Stomach smooth muscle (tissue), 2 donors: ENCODE data around the gene NFKBIL1.

Experiments used
- H3K27ac ChIP-seq: one replicate; pipeline ENCODE4 v1.7.0; 2013; ENCODE audit warnings: mild to moderate bottlenecking, low read length, inconsistent platforms
- H3K27me3 ChIP-seq, 2 donors: one replicate each; pipeline ENCODE4 v1.7.0; 2013; ENCODE audit warnings: low read length in 2 of 2; ENCODE audit not compliant: insufficient read depth in 2 of 2, control insufficient read depth in 1 of 2
- H3K36me3 ChIP-seq, 2 donors: one replicate each; pipeline ENCODE4 v1.7.0; 2013; ENCODE audit warnings: low read length in 2 of 2; ENCODE audit not compliant: control insufficient read depth in 2 of 2, insufficient read depth in 2 of 2
- H3K4me1 ChIP-seq: one replicate; pipeline ENCODE4 v1.7.0; 2013; ENCODE audit warnings: low read length; ENCODE audit not compliant: control insufficient read depth, insufficient read depth
- H3K4me3 ChIP-seq, 2 donors: one replicate each; pipeline ENCODE4 v1.7.0; 2013; ENCODE audit warnings: low read length in 2 of 2
- H3K9ac ChIP-seq, 2 donors: one replicate each; pipeline ENCODE4 v1.7.0; 2013; ENCODE audit warnings: low read length in 2 of 2, mild to moderate bottlenecking in 1 of 2
- H3K9me3 ChIP-seq, 2 donors: one replicate each; pipeline ENCODE4 v1.7.0; 2013; ENCODE audit warnings: low read length in 2 of 2; ENCODE audit not compliant: control insufficient read depth in 2 of 2
- donor health status: healthy.
- donor health status: Pancreatic carcinoma.

The NFKBIL1 gene

DNA sequence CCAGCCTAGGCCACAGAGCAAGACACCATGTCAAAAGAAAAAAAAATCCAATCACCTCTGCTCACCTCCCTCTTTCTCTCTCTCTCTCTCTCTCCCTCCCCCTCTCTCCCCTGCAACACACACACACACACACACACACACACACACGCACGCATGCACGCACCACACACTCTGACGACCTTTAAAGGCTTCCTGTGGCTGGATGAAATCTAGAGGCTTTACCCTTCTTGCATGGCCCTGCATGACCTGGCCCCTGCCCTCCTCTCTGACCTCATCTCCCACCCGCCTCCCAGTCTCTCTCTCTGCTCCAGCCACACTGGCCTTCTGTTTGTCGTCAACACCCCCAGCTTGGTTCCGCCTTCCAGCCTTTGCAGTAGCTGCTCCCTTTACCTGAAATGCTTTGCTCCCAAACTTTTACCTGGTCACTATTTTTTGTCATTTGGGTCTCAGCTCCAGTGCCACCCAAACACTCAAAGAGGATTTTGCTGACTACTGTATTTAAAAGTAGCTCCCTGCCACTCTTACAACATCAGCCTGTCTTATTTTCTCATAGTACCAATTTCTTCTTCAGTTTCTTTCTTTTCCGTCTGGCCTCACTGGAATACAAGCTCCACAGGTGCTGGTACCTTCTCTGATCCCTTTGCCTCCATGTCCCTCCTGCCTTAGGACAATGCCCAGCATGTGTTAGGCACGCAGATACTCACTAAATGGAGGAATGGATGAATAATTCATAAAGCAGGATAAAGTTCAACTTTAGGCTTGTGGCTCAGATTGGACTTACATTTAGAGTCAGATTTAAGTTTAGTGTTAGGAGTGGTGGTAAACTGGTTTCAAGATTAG, 20.3 kb downstream of the NFKBIL1 start:
- Histone ChIP-seq H3K36me3 (no peaks in the 10 kb centered on the region), H3K4me1 (no peaks in the 10 kb centered on the region), H3K4me3 (no peak overlapping the region), H3K9me3 (no peaks in the 10 kb centered on the region), H3K27me3 (peaks cover 11 to 13% of the 10 kb centered on the region in 2 donors), H3K9ac (no peak overlapping the region), H3K27ac (no peak overlapping the region)

DNA sequence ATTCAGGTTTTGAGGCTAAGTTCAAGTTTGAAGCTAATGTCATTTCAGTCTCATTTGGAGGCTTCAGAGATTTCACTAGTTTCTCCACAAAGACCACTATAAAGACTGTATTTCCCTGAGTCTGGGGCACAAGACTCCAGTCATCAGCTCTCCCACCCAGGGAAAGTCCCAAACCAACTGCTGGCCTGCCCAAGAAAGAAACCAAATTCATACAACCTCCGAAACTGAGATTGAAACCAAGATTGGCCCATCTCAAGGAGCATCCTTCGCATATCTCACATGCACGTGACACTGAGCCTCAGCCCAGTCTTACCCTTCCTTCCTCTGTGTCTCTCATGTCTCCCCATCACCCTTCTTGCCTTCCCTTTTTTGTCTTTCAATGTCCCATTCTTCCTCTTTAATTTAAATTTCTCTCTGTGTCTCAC, 21.1 kb downstream of the NFKBIL1 start:
- Histone ChIP-seq H3K4me3 (no peak overlapping the region), H3K27ac (no peak overlapping the region), H3K4me1 (no peaks in the 10 kb centered on the region), H3K27me3 (peaks cover 11 to 13% of the 10 kb centered on the region in 2 donors), H3K36me3 (no peaks in the 10 kb centered on the region), H3K9ac (no peak overlapping the region), H3K9me3 (no peaks in the 10 kb centered on the region)

GRCh38 chr6:31569861-31570536, 22.6 kb downstream of the NFKBIL1 start:
- peaks cover 11 to 13% of the 10 kb centered on the region in 2 donors for H3K27me3 ChIP-seq
- no peaks in the 10 kb centered on the region for H3K9me3 ChIP-seq
- H3K9ac ChIP-seq: no peak overlapping the region
- no peak overlapping the region for H3K4me3 ChIP-seq
- H3K27ac ChIP-seq: no peak overlapping the region
- no peaks in the 10 kb centered on the region for H3K36me3 ChIP-seq
- H3K4me1 ChIP-seq: no peaks in the 10 kb centered on the region

GRCh38 chr6:31572041-31572911, 24.9 kb downstream of the NFKBIL1 start, which contains the start of gene LTA:
Gene LTA (plus strand): TSS chr6:31572289. CDS start chr6:31572743, 454 bp downstream.
- H3K9ac ChIP-seq: no peak within 1 kb of the TSS
- H3K9me3 ChIP-seq: no peaks in the 10 kb centered on the region
- no peaks in the 10 kb centered on the region for H3K36me3 ChIP-seq

DNA sequence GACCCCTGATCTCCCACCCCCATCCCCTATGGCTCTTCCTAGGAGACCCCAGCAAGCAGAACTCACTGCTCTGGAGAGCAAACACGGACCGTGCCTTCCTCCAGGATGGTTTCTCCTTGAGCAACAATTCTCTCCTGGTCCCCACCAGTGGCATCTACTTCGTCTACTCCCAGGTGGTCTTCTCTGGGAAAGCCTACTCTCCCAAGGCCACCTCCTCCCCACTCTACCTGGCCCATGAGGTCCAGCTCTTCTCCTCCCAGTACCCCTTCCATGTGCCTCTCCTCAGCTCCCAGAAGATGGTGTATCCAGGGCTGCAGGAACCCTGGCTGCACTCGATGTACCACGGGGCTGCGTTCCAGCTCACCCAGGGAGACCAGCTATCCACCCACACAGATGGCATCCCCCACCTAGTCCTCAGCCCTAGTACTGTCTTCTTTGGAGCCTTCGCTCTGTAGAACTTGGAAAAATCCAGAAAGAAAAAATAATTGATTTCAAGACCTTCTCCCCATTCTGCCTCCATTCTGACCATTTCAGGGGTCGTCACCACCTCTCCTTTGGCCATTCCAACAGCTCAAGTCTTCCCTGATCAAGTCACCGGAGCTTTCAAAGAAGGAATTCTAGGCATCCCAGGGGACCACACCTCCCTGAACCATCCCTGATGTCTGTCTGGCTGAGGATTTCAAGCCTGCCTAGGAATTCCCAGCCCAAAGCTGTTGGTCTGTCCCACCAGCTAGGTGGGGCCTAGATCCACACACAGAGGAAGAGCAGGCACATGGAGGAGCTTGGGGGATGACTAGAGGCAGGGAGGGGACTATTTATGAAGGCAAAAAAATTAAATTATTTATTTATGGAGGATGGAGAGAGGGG, 26.1 kb downstream of the NFKBIL1 start:
- H3K4me3 ChIP-seq: no peak overlapping the region
- H3K36me3 ChIP-seq: no peaks in the 10 kb centered on the region
- H3K9me3 ChIP-seq: no peaks in the 10 kb centered on the region
- no peaks in the 10 kb centered on the region for H3K4me1 ChIP-seq
- no peak overlapping the region for H3K9ac ChIP-seq
- peaks cover 3 to 6% of the 10 kb centered on the region in 2 donors for H3K27me3 ChIP-seq
- H3K27ac ChIP-seq: no peak overlapping the region

More at GRCh38 chr6:31572041-31572911, 24.9 kb downstream of the NFKBIL1 start, which contains the start of gene LTA:
- no peak within 1 kb of the TSS for H3K4me3 ChIP-seq
- no peaks in the 10 kb centered on the region for H3K4me1 ChIP-seq
- no peak within 1 kb of the TSS for H3K27ac ChIP-seq
- H3K27me3 ChIP-seq: peaks cover 11 to 13% of the 10 kb centered on the region in 2 donors

GRCh38 chr6:31574106-31575061, 27.0 kb downstream of the NFKBIL1 start:
- Histone ChIP-seq H3K27me3 (peaks cover 0 to 2% of the 10 kb centered on the region in 2 donors), H3K36me3 (no peaks in the 10 kb centered on the region), H3K27ac (peak overlapping the region; percentile 49), H3K4me1 (no peaks in the 10 kb centered on the region), H3K9ac (no peak overlapping the region), H3K4me3 (no peak overlapping the region), H3K9me3 (no peaks in the 10 kb centered on the region)

GRCh38 chr6:31575335-31575901, 28.0 kb downstream of the NFKBIL1 start, which contains the start of gene TNF:
Gene TNF (plus strand): TSS chr6:31575565. CDS start chr6:31575742, 177 bp downstream.
- Histone ChIP-seq H3K4me3 (peak within 1 kb of the TSS; percentile 56 to 64), H3K4me1 (peaks cover 3% of the 10 kb centered on the region), H3K27me3 (no peaks in the 10 kb centered on the region), H3K9me3 (no peaks in the 10 kb centered on the region), H3K27ac (peak within 1 kb of the TSS; percentile 49), H3K36me3 (no peaks in the 10 kb centered on the region), H3K9ac (peak within 1 kb of the TSS; percentile 42 to 60)

GRCh38 chr6:31575952-31576685, 28.7 kb downstream of the NFKBIL1 start:
- H3K9ac ChIP-seq: peak overlapping the region; percentile 42 to 60
- peaks cover 10% of the 10 kb centered on the region for H3K4me1 ChIP-seq
- H3K36me3 ChIP-seq: no peaks in the 10 kb centered on the region
- H3K27me3 ChIP-seq: no peaks in the 10 kb centered on the region
- H3K9me3 ChIP-seq: no peaks in the 10 kb centered on the region
- peak overlapping the region; percentile 56 to 64 for H3K4me3 ChIP-seq
- H3K27ac ChIP-seq: peak overlapping the region; percentile 49
